AG09319 (cell line): ENCODE data around the gene UMAD1.

Experiments used
- DNase-seq: peaks from one replicate; pipeline ENCODE4 v3.0.0-alpha.2; 2010; ENCODE audit warnings: low read depth; ENCODE audit errors: extremely low read depth
- TF ChIP-seq, protein P1 (sequence below): IDR thresholded peaks from 2 replicates; pipeline ENCODE4 v1.5.1; 2011; ENCODE audit warnings: low read depth, mild to moderate bottlenecking, inconsistent platforms, low read length, moderate library complexity

The UMAD1 gene

GRCh38 chr7:7911369-7912123, 271.0 kb downstream of the UMAD1 start:
- DNase-seq, result no peak
- TF ChIP-seq, protein P1, sequence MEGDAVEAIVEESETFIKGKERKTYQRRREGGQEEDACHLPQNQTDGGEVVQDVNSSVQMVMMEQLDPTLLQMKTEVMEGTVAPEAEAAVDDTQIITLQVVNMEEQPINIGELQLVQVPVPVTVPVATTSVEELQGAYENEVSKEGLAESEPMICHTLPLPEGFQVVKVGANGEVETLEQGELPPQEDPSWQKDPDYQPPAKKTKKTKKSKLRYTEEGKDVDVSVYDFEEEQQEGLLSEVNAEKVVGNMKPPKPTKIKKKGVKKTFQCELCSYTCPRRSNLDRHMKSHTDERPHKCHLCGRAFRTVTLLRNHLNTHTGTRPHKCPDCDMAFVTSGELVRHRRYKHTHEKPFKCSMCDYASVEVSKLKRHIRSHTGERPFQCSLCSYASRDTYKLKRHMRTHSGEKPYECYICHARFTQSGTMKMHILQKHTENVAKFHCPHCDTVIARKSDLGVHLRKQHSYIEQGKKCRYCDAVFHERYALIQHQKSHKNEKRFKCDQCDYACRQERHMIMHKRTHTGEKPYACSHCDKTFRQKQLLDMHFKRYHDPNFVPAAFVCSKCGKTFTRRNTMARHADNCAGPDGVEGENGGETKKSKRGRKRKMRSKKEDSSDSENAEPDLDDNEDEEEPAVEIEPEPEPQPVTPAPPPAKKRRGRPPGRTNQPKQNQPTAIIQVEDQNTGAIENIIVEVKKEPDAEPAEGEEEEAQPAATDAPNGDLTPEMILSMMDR, result no peak

- DNase-seq, result no peak
- TF ChIP-seq, protein P1, result no peak
Observed at GRCh38 chr7:7912937-7913336, 272.4 kb downstream of the UMAD1 start.

- TF ChIP-seq, protein P1, result no peak
- no peak for DNase-seq
Observed at GRCh38 chr7:7913504-7913903, 273.0 kb downstream of the UMAD1 start.

GRCh38 chr7:7914547-7914946, 274.0 kb downstream of the UMAD1 start:
- no peak for DNase-seq
- TF ChIP-seq, protein P1, result no peak

DNA sequence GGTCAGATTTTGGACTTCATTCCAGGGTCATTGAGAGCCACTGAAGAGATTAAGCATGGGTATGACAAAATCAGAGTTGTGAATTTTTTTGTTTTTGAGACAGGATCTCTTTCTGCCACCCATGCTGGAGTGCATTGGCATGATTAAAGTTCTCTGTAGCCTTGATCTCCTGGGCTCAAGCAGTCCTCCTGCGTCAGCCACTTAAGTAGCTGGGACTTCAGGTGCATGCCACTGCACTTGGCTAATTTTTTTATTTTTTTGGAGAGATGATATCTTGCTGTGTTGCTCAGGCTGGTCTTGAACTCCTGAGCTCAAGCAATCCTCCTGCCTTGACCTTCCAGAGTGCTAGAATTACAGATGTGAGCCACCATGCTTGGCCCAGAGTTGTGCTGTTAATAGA, 275.5 kb downstream of the UMAD1 start:
- TF ChIP-seq, protein P1, result no peak
- DNase-seq, result no peak

- TF ChIP-seq, protein P1, result no peak
- no peak for DNase-seq
Observed at GRCh38 chr7:7917593-7917992, 277.0 kb downstream of the UMAD1 start.

DNA sequence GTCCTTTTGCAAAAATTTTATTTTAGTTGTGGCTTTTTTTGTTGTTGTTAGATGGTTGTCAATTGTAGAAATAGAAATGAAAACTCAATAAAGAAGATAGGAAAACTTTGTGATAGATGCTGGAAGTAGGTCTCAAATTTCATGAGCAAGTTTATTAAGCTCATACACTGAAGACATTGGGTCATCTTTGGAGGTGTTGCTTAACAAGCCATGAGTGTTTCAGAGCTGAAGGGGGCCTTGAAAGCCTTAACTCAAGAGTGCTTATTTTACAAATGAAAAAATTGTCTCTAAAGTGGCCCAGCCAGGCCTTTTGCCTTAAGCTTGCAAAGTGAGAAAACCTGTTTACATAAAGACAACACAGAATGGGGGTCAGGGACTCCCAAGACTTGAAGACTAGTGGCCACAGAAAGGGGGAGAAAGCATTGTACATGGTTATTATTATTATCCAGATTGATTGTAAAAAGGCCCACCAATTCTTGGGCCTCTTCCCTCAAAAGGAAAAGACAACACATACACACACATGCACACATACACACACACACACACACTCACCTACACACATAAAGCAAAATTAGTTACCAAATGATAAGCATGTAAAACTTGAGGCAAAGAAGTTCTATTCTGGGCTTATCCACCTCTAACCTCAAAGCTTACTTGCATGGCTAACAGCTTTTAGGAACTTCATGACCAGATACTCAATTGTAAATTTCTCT, 278.3 kb downstream of the UMAD1 start:
- no peak for DNase-seq
- TF ChIP-seq, protein P1, result no peak
